NCI-H510A treated with DMSO at 0.1 percent for 48 hours (cell line): ENCODE measurements around the gene ADARB2.
"Not testable (repeated sequence)": the region's sequence is repeated elsewhere in the genome, so short reads cannot be mapped to it uniquely, and the experiment has no call there.

ENCODE experiments used
- DNase-seq: peaks from one replicate; lab custom pipeline; 2025; lab: John Stamatoyannopoulos, UW

Gene ADARB2

DNA sequence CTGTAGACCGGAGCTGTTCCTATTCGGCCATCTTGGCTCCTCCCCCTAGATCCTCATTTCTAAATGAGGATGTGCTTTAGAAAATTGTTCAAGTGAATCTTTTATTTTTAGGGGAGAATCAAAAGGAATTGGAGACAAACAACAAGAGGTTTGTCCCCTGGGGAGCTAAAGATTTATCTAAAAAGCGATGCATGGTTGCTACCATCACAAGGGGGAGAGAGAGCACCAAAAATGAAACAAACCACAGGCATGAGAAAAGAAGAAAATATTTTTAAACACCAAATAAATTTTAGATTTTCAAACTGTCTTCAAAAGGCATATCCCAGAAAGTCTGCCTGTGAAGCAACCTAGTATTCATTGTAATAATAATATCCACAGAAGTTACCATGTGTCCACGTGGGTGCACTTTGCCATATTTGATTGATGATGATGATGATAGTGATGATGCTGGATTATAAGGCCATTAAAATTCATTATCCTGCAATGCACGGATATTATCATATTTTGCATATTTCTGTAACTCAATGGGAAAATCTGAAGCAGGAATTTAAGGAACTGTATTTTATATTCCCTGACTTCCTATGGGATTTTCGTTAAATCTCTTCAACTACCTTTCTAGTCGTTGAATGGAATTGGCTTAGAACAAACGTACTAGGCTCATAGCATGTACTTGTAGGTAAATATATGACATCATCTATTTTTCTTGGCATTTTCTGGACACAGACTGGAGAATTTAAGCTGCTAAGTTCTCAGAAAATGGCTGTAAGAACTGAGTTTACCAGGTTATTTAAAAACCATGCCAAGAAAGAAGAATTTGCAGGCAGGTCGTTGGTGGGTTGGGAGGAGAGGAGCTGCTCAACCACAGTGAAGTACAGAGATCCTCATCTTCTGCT lies 509.6 kb downstream of the ADARB2 start:
- no peak for DNase-seq

DNA sequence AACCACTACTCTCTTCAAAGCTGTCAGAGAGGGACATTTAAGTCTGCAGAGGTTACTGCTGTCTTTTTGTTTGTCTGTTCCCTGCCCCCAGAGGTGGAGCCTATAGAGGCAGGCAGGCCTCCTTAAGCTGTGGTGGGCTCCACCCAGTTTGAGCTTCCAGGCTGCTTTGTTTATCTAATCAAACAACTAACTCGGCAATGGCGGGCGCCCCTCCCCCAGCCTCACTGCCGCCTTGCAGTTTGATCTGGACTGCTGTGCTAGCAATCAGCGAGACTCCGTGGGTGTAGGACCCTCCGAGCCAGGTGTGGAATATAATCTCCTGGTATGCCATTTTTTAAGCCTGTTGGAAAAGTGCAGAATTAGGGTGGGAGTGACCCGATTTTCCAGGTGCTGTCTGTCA lies 510.4 kb downstream of the ADARB2 start:
- DNase-seq: not testable (repeated sequence)

DNA sequence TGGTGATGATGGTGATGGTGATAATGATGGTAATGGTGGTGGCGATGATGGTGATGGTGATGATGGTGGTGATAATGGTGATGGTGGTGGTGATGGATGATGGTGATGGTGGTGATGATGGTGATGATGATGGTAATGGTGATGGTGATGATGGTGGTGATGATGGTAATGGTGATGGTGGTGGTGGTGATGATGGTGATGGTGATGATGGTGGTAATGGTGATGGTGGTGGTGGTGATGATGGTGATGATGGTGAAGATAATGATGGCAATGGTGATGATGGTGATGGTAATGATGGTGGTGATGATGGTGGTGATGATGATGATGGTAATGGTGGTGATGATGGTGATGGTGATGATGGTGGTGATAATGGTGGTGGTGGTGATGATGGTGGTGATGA lies 517.5 kb downstream of the ADARB2 start:
- not testable (repeated sequence) for DNase-seq

DNA sequence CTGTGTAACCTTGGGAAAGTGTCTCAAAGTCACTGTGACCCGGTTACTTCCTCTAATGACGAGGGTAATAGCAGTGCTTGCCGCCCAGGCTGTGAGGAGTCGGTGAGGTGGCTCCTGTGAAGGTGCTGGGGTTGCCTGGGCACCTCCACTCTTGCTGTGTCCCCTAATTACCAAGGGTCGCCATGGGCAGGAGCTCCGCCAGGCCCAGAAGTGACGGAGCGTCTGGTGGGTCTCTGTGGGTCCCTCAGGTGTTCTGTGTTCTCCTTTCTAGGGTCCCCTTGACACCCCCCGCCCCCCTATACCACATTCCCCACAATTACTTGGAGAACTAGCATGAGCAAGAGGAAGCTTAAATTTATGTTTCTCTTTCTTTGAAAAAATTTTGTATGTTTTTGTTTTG lies 519.7 kb downstream of the ADARB2 start:
- DNase-seq: no peak

DNA sequence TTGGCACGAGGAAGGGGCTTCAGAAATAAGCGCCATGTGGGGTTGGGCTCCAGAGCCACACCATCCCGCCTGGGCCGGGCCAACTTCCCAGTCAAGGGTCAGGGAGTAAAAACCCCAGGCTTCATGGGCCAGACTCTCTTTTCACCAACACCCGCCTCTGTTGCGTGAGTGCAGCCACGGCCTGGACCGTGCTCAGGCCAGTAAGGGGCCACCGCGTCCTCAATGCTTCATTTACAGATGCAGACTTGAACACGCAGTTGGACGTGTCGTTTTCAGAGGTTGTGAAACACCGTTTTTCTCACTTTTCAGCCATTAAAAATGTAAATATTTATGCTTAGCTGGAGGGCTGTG lies 520.1 kb downstream of the ADARB2 start:
- no peak for DNase-seq

DNA sequence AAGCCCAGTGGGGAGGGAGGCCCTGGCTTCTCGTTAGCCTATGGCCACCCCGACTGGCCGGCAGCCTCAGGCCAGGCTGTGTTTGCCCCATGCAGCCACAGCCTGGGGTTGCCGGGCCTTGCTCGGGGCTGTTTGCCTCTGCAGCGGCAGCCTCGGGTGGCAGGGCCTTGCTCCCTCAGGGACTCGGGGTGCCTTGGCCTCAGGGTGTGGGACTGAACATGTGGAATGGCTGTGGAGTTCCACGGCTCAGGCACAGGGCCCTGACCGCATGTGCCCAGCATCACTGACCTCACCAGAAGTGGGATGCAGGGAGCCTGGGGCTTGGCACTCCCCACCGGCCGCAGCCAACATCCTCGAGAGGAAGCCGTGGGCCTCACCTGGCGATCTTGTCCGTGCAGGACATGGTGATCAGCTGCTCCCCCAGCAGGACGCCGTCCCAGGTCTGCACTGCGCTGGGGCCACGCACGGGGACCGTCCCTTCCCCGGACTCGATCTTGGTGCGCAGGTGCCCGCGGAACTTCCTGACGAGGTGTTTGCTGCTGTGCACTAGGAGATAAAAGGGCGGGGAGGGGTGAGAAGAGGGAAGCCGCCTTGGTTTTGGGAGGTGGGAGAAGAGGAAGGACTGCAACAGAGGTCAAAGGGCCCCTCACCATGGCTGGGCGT lies 520.6 kb downstream of the ADARB2 start:
- no peak for DNase-seq

DNA sequence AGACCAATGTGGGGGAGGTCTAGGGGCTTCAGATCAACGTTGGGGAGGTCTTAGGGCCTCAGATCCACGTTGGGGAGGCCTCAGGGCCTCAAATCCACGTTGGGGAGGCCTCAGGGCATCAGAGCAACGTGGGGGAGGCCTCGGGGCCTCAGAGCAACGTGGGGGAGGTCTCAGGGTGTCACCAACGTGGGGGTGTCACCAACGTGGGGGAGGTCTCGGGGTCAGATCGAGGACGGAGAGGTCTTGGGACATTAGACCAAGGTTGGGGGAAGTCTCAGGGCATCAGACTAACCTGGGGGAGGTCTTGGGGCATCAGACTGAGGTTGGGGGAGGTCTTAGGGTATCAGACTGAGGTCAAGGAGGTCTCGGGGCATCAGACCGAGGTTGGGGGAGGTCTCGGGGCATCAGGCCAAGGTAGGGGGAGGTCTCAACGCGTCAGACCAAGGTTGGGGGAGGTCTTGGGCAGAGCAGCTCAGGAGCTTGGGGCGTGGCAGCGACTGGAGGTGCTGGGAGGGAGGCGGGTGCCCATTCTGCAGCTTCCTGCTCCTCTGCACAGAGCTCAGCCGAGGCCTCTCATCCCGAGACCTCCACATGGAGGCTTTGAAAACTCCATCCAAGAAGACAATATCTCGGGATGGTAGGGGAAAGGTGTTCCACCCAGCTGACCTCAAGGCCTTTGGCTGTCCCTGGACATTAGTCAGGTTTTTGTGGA lies 521.3 kb downstream of the ADARB2 start:
- no peak for DNase-seq

DNA sequence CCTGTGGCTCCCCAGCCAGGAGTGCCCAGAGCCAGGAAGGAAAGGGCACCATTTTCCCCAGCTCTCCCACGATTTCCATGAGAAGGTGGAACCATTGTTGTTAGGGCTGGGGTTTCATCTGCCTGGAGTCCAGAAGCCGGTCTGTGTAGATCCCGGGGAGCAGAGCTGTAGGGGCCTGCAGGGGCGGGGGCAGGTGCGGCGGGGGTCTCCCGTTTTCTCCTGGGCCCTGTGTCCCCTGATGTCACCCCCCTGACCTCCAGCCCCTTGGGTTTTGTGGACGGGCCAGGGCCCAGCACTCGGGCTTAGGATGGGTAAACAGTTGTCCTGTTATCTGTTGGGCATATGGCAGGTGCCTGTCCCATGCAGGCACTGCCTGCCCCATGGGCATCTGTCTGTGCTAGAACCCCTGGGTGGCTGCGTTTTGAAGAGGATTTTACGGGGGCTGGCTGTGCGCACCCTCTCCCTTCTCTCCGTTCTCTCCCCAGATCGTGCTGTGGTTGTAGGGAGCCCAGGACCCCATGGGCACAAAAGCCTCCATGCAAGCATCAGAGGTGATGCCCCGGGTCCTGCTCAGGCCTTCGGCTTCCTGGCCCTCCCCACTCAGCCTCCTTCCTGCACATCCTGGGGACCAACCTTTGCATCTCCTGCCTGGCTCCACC lies 522.3 kb downstream of the ADARB2 start:
- DNase-seq: no peak

DNA sequence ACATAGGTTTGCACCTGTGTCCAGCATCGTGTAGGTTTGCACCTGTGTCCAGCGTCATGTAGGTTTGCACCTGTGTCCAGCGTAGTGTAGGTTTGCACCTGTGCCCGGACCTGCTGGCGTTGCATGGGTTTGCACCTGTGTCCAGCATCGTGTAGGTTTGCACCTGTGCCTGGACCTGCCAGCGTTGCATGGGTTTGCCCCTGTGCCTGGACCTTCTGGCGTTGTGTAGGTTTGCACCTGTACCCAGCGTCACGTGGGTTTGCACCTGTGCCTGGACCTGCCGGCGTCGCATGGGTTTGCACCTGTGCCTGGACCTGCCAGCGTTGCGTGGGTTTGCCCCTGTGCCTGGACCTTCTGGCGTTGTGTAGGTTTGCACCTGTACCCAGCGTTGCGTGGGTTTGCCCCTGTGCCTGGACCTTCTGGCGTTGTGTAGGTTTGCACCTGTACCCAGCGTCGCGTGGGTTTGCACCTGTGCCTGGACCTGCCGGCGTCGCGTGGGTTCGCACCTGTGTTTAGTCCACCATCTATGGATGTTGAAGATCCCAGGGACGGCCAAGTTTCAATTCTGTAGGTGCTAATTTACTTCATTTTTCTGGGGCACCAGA lies 523.2 kb downstream of the ADARB2 start:
- no peak for DNase-seq

DNA sequence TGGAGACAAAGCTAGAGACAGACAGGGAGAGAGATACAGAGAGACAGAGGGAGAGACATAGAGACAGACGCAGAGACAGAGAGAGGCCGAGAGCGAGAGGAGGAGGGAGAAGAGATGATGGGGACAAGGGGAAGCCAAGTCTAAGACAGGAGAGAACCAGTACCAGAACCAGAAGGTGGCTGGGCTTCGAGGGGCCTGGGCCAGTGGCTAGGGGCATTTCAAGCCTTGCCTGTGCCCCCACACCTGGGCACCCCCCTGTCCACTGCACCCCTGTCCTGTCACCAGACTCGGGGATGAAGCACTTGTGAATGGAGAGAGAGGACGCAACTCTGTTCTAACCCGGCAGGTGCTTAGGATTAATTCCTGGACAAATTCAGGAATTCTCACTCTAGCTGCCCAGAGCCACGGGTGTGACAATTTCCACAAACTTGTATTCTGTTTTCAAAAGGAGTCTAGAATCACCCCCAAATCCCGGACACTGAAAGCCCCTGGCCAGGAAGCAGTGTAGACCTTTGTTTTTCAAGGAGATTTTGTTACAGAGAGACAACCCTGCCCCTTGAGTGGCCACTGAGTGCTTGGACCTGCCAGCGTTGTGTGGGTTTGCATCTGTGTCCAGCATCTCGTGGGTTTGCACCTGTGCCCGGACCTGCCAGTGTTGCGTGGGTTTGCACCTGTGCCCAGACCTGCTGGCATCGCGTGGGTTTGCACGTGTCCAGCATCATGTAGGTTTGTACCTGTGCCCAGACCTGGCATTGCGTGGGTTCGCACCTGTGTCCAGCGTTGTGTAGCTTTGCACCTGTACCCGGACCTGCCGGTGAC lies 523.9 kb downstream of the ADARB2 start:
- no peak for DNase-seq

DNA sequence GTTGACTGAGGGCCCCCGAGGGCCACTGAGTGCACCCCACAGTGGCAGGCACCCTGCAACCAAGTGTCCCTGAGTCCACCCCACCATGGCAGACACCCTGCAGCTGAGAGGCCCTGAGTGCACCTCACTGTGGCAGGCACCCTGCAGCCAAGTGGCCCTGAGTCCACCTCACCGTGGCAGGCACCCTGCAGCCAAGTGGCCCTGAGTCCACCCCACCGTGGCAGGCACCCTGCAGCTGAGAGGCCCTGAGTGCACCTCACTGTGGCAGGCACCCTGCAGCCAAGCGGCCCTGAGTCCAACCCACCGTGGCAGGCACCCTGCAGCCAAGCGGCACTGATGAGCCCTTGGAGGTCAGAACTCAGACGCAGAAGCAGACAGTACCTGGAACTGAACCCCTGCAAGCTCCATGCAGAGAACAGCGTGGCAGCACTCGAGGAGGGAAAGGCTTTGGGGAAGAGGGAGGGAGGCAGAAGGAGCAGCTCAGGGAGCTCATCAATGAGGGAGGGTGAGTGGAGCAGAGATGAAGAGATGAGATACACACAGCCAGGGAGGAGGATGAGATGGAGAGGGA lies 524.7 kb downstream of the ADARB2 start:
- no peak for DNase-seq

DNA sequence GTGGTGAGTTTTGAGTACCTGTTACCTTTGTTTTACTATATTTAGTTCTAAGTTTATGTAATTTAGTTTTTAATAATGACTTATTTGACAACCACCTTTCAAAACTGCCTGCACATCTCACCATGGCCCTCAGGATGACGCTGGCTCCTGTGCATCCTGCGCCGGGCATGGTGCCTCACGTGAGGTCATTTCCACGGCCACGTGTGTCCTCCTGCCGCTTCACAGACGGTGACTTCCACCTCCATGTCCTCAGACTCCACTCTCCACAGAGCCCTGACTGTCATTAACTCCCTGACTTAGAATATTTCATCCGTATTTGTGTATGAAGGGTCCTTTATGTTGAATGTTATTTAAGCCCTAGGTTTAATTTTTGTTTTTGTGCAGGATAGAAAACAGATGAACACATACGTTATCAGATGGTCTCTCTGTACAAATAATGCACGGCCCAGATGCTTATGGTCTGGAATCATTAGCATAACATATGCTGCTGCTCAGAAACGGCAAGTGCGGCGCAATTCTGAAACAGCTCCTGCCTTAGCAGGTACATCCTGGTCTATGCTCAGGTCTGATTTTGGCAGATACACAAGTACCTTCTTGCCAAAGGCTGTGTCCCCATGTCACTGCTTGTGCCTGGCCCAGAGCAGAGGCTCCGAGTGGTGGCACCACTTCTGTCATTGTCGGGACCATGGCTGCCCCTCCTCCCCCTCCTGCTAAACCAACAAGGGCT lies 525.3 kb downstream of the ADARB2 start:
- no peak for DNase-seq

DNA sequence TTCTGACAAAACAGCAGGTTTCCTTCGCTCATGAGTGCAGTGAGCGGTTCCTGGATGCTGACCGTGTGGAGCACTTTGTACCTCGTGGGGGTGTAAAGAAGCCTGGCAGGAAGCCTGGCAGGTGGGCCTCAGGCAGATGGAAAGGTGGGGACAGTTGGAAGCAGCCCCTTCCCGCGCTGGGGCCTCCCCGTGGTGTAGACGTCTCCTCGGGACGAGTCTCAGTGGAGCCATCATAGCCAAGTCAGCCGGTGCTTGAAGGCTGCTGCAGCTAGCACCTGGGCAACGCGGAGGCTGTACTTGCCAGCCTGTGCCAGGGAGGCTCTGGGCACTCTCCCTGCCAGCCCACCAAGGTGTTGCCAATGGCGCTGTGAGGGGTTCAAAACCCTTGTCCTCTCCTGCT lies 526.7 kb downstream of the ADARB2 start:
- DNase-seq: no peak

DNA sequence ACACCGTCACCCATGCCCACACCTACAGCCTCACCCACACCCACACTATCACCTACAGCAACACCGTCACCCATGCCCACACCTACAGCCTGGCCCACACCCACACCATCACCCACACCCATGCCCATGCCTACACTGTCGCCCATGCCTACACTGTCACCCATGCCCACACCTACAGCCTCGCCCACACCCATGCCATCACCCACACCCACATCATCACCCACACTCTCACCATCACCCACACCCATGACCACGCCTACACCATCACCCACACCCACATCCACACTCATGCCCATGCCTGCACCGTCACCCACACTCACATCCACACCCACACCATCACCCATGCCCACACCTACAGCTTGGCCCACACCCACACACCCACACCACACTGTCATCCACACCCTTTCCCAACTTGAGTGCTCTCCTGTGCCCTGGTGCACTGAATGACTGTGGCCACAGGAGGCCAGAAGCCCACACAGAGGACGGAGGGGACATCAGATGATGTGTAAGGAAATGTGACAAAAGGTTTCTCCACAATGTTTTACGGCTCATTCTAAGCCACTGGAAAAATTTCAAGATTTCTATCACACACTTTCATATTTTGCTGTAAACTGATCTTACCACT lies 527.9 kb downstream of the ADARB2 start:
- no peak for DNase-seq

DNA sequence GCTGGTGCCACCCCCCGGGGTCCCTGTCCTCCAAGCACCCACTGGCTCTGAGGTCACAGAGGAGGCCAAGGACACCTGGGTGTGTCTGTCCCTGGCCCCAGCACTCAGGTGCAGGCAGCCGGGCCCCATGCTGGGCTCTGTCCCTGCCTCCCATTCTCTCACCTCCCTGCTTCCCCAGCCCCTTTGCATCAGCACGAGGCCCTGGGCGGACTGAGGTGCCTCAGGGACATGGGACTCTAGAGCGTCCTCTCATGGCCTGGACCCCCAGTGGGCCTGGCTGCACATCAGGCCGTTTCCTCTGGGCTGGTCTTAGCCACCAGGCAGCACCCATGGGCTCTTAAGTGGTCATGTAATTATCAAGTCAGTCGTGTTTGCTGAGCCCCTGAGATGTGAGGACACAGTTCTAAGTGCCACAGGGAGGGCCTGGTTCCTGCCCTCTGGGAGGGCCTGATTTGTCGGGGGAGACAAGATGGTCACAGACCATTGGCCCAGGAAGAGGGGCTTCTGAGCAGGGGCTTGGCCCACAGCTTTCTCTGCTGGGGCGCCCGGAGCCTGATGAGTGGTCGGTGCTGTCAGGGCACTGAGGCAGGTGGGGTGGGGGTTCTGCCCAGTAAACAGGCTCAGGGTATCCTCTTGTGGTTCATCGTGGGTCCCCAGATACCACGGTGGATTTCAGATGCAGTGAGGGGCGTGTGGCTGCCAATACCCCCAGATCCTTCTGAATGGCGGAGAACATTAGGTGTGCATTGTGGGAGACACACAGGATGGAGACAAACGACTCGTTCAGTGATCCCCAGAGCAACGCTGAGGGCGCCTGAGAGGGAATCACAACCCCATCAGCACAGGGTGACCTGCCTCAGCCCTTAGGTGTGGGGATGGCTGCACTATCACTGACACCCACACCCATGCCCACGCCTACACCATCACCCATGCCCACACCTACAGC lies 528.7 kb downstream of the ADARB2 start:
- no peak for DNase-seq

DNA sequence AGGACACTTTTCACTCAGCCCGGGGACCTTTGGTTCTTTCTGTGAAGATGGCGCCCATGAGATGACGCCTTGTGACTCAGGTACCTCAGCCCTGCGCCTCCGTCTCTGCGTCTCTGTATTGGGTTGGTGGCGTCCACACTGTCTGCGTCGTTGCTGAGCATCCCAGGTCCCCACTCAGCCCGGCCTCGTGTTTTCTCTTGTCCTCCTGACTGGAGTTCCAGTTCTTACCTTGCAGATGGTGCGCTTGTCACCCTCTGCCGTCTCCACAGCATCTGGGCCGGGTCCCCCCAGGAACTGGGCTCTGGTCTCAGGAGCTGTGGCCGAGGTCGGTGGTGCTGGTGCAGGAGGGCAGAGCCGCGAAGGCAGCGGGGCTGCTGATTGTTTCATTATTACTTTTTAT lies 530.7 kb downstream of the ADARB2 start:
- DNase-seq: no peak

DNA sequence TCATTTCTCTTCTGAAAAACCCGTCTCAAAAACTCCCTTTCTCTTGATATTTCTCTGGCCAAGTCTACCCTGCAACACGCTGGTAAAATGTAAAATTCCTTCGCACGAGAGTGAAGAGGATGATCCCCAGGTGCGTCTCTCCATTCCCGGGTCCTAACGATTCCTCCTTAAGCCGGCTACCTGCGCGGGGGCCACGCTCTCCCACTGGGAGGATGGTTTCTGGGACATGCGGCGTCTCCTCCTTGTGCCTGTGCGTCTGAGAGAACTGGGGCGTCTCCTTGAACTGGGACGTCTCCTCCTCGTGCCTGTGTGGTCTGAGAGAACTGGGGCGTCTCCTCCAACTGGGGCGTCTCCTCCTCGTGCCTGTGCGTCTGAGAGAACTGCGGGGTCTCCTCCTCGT lies 531.2 kb downstream of the ADARB2 start:
- no peak for DNase-seq

DNA sequence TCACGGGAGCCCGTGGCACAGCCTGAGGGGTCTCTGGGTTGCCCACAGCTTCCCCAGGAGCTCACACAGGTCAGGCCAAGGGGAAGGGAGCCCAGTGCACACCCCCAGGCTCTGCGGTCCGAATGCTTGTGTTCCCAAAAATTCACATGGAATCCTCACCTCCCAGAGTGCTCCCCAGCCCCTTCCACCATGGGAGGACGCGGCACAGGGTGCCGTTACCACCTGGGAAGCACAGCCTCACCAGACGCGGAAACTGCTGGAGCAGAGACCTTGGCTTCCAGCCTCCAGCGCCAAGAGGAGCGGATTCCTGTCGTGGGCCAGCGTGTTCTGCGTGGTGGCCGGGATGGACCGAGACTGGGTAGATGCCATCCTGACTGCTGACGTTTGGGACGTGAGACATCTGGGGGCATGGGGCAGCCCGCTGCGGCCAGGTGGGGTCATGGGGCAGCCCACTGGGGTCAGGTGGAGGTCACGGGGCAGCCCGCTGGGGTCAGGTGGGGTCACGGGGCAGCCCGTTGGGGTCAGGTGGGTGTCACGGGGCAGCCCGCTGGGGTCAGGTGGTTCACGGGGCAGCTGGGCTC lies 531.8 kb downstream of the ADARB2 start:
- DNase-seq: no peak
